ENCODE data around the gene ERC2. TPM values are rescaled to one million over a fixed set of nuclear protein-coding genes. Genes with fewer than 3 reads are reported as not detected.

Gene ERC2
- total and polyA plus RNA-seq, 2 of the 8 experiments (the other 6 are each of a cell fraction or from before 2014, with no cell fraction given) = 16.4 to 22.8 TPM

DNA sequence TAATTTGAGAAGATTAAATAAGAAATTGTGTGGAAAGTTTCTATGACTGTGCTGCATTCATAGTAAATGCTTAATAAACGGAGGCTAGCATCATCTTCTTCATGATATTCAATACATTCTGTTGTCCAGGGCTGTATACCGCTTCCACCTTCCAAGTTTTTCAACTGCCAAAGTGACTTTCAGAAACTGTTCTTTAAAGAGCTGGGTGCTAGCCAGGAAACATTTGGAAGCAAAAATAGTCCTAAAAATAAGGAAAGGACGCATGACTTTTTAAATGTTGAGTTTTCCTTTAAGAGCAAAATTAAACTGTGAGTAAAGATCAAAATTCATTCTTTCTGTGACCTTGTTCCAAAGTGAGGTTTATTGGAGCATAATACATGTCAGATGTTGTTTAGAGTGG lies 9.4 kb upstream of the ERC2 start:
- Histone ChIP-seq H3K9ac (replicated peaks in 1 of 4; ENCODE audit: extremely low read depth in 1 of 4, low read depth in 3 of 4, low read length in 3 of 4) (no peak overlapping the region), H2BK12ac (ENCODE audit: low read depth, low read length) (no peak overlapping the region), H3K4ac (replicated peaks; ENCODE audit: insufficient read length, low read depth, low read length) (no peak overlapping the region), H3K79me1 (ENCODE audit: low read depth, low read length) (no peaks in the 10 kb centered on the region), H3K79me2 (ENCODE audit: control insufficient read depth in 1 of 2, insufficient read depth in 2 of 2, low read length in 2 of 2) (no peaks in the 10 kb centered on the region), H3K18ac (ENCODE audit: extremely low read depth, low read length) (no peak overlapping the region), H3K36me3 (ENCODE audit: control insufficient read depth in 2 of 4, insufficient read depth in 4 of 4, low read length in 3 of 4) (no peaks in the 10 kb centered on the region), H3K14ac (ENCODE audit: insufficient read length) (no peak overlapping the region), H2BK15ac (ENCODE audit: low read length) (no peak overlapping the region), H3K56ac (replicated peaks; ENCODE audit: insufficient read length, low read depth, low read length) (no peak overlapping the region), H3K23ac (ENCODE audit: insufficient read length) (no peak overlapping the region), H3K23me2 (ENCODE audit: low read depth, low read length) (no peaks in the 10 kb centered on the region), H4K8ac (ENCODE audit: extremely low read depth, insufficient read depth, low read length) (no peak overlapping the region), H2BK120ac (replicated peaks; ENCODE audit: low read depth, low read length) (no peak overlapping the region), H2AK5ac (ENCODE audit: low read depth, low read length) (no peak overlapping the region), H3K27ac (ENCODE audit: low read depth, low read length) (no peak overlapping the region), H3K4me3 (ENCODE audit: extremely low read depth in 1 of 4, insufficient read depth in 2 of 4, low read depth in 3 of 4, low read length in 4 of 4) (no peak overlapping the region), H2BK20ac (ENCODE audit: low read length) (no peak overlapping the region), H4K5ac (ENCODE audit: insufficient read length, low read depth, low read length) (no peak overlapping the region), H4K20me1 (replicated peaks in 1 of 2; ENCODE audit: control insufficient read depth in 1 of 2, insufficient read depth in 2 of 2, low read length in 2 of 2) (no peaks in the 10 kb centered on the region), H2AFZ (ENCODE audit: low read length) (no peak overlapping the region), H4K91ac (replicated peaks; ENCODE audit: insufficient read length, low read length) (no peak overlapping the region), H3K4me1 (replicated peaks in 1 of 4; ENCODE audit: control insufficient read depth in 3 of 4, insufficient read depth in 4 of 4, low read length in 3 of 4) (peaks cover 0 to 4% (median 1%) of the 10 kb centered on the region in 4 experiments; a peak in 2 of 7 replicates), H2BK5ac (ENCODE audit: low read depth, low read length) (no peak overlapping the region), H3K4me2 (ENCODE audit: insufficient read depth in 1 of 2, low read depth in 2 of 2, low read length in 2 of 2) (no peak overlapping the region), H3K9me3 (ENCODE audit: insufficient read depth in 2 of 2, low read depth in 1 of 2, low read length in 1 of 2) (no peaks in the 10 kb centered on the region), H3K27me3 (replicated peaks in 1 of 4; ENCODE audit: control insufficient read depth in 3 of 4, extremely low read depth in 1 of 4, insufficient read depth in 3 of 4, low read length in 3 of 4) (no peaks in the 10 kb centered on the region)
- FAIRE-seq = no peak
- CTCF ChIA-PET (ENCODE audit: partially characterized antibody) = no interaction called here
- TF ChIP-seq, protein P1, sequence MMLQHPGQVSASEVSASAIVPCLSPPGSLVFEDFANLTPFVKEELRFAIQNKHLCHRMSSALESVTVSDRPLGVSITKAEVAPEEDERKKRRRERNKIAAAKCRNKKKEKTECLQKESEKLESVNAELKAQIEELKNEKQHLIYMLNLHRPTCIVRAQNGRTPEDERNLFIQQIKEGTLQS (IDR thresholded peaks at IDR 0.05; ENCODE audit: insufficient read depth, low read depth, low read length) = no peak
- DNase-seq (ENCODE audit: low read depth in 1 of 2, low spot score in 2 of 2) = no peak
- WGBS, 2 experiments (ENCODE audit: extremely low coverage in 1 of 2, insufficient coverage in 1 of 2, insufficient read length in 1 of 2, insufficient replicate concordance in 2 of 2, low coverage in 1 of 2, low lambda C conversion rate in 2 of 2, missing lambda C conversion rate in 1 of 2) = 94% methylated on average over 3 of the region's 3 CpGs; no CpG with 5 or more reads in 1 of the 2 experiments
- POLR2A ChIA-PET (ENCODE audit: partially characterized antibody) = no interaction called here

Measured in H1 (cell line).